Measurements from ENCODE around the gene SLC5A6.

- TF ChIP-seq MAX (IDR thresholded peaks at IDR 0.05; ENCODE audit: low read depth, low read length) (no peak), CTCF (IDR thresholded peaks at IDR 0.05; ENCODE audit: low read depth, low read length) (peak; percentile 70), MYC (IDR thresholded peaks at IDR 0.05; ENCODE audit: low read depth, low read length) (no peak)
Observed at GRCh38 chr2:27249891-27250651, 38.0 kb upstream of the SLC5A6 start.

Data from NB4 (cell line).